Heart left ventricle (tissue), 13 donors: ENCODE data around the gene DEAF1.

ENCODE experiments used
- CTCF ChIP-seq, 12 donors: fragments of 200-600 bp; sonication (generic) in 4 of 12; IDR thresholded peaks; one replicate each; pipeline versions ENCODE4 v1.5.0 to v1.8.0; 2018 to 2022; ENCODE audit warnings: antibody characterized with exemption in 12 of 12, mild to moderate bottlenecking in 5 of 12
- POLR2A ChIP-seq, 2 donors: fragments of 450-650 bp; IDR thresholded peaks; one replicate each; pipeline ENCODE4 v1.6.1; 2017; ENCODE audit warnings: antibody characterized with exemption in 2 of 2, mild to moderate bottlenecking in 2 of 2, moderate library complexity in 2 of 2
- donor health status: ischemic (EF 13 %, LVEDD 7.1; RV severe dilation, severe dysfunction).
- donor health status: DM: no; HTN: yes; CAD: no.
- donor health status: DM: no; HTN: no; CAD: no.
- donor health status: ischemic (EF 25% LVEDD 6.9; RV normal size, moderate dysfunction).
- donor health status: ischemic (EF 25% LVEDD 5.7; RV mildly dilated, moderate dysfunction).
- donor health status: ischemic (EF 35%, LVEDD 5.7; RV mildly dilated, moderate dysfunction).
- donor health status: nonischemic (EF 11% LVEDD 7.7; RV severe dilation, severe dysfunction).
- donor health status: DM: yes; HTN: yes; CAD: no.
- donor health status: PGD.
- donor health status: ischemic (EF 29% LVEDD 5.4; RV normal size, mild dysfunction).
- donor health status: nonischemic (EF 23%, LVEDD 6.1; RV moderate dilation, normal function).

- TF ChIP-seq CTCF (IDR thresholded peaks at IDR 0.05): no peak
- no peak for TF ChIP-seq POLR2A (IDR thresholded peaks at IDR 0.05)
Measured at GRCh38 chr11:595400-595799, 99.6 kb downstream of the DEAF1 start.
